Measurements from ENCODE around the gene OR6C6. TPM values are rescaled to one million over a fixed set of nuclear protein-coding genes. Genes with fewer than 3 reads are reported as not detected.

The OR6C6 gene
- total RNA-seq, 1 experiment from 2014 or later: not detected

DNA sequence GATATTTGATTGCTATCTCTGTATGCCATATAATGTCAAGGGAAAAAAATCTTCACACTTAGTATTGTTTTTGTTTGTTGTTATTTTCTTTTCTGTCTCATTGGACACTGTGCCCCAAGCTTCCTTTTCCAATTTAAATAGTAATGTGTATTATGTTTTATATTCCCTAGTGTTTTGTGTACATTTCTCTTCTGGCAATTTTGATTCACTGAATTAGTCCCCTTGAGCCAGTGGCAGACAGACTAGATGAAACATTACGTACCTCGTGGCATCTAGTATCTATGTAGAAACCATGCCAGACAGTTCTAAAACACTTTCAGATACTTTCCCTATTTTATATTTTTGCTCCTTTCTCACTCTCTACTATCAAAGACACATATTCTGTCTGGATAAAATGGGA lies 17.7 kb upstream of the OR6C6 start, which contains the start of gene OR6C1:
Gene OR6C1, plus strand, starts transcription at position 301 of the 400 bp plus-strand sequence. CDS start 6,257 bp downstream, outside the sequence.
- no peak for TF ChIP-seq SIN3A (IDR thresholded peaks at IDR 0.05; ENCODE audit: borderline replicate concordance, insufficient read depth, low read depth, low read length)
- TF ChIP-seq TCF7L2 (IDR thresholded peaks at IDR 0.05; ENCODE audit: low read depth, low read length): no peak
- TF ChIP-seq, protein P1, sequence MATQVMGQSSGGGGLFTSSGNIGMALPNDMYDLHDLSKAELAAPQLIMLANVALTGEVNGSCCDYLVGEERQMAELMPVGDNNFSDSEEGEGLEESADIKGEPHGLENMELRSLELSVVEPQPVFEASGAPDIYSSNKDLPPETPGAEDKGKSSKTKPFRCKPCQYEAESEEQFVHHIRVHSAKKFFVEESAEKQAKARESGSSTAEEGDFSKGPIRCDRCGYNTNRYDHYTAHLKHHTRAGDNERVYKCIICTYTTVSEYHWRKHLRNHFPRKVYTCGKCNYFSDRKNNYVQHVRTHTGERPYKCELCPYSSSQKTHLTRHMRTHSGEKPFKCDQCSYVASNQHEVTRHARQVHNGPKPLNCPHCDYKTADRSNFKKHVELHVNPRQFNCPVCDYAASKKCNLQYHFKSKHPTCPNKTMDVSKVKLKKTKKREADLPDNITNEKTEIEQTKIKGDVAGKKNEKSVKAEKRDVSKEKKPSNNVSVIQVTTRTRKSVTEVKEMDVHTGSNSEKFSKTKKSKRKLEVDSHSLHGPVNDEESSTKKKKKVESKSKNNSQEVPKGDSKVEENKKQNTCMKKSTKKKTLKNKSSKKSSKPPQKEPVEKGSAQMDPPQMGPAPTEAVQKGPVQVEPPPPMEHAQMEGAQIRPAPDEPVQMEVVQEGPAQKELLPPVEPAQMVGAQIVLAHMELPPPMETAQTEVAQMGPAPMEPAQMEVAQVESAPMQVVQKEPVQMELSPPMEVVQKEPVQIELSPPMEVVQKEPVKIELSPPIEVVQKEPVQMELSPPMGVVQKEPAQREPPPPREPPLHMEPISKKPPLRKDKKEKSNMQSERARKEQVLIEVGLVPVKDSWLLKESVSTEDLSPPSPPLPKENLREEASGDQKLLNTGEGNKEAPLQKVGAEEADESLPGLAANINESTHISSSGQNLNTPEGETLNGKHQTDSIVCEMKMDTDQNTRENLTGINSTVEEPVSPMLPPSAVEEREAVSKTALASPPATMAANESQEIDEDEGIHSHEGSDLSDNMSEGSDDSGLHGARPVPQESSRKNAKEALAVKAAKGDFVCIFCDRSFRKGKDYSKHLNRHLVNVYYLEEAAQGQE (IDR thresholded peaks at IDR 0.05; ENCODE audit: insufficient read depth in 1 of 2, low read depth in 2 of 2, low read length in 1 of 2): no peak
- TF ChIP-seq, protein P2, sequence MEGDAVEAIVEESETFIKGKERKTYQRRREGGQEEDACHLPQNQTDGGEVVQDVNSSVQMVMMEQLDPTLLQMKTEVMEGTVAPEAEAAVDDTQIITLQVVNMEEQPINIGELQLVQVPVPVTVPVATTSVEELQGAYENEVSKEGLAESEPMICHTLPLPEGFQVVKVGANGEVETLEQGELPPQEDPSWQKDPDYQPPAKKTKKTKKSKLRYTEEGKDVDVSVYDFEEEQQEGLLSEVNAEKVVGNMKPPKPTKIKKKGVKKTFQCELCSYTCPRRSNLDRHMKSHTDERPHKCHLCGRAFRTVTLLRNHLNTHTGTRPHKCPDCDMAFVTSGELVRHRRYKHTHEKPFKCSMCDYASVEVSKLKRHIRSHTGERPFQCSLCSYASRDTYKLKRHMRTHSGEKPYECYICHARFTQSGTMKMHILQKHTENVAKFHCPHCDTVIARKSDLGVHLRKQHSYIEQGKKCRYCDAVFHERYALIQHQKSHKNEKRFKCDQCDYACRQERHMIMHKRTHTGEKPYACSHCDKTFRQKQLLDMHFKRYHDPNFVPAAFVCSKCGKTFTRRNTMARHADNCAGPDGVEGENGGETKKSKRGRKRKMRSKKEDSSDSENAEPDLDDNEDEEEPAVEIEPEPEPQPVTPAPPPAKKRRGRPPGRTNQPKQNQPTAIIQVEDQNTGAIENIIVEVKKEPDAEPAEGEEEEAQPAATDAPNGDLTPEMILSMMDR (IDR thresholded peaks at IDR 0.05): no peak
- no peak for TF ChIP-seq POLR2AphosphoS5 (IDR thresholded peaks at IDR 0.05; ENCODE audit: low read depth, low read length)
- CTCF ChIA-PET: no interaction called here
- H3K36me3 ChIP-seq (ENCODE audit: control insufficient read depth, insufficient read depth, low read length): no peaks in the 10 kb centered on the region
- in situ Hi-C loops (cut with HindIII; ENCODE audit: low pct_unique_long_range_greater_than_20kb, low sequenced_read_pairs): no loop called here
- no peaks in the 10 kb centered on the region for H3K4me1 ChIP-seq (ENCODE audit: control insufficient read depth, insufficient read depth, low read length)
- H3K4me3 ChIP-seq (ENCODE audit: low read depth in 2 of 2, low read length in 2 of 2): no peak within 1 kb of the TSS
- H3K9me3 ChIP-seq (ENCODE audit: control insufficient read depth, insufficient read depth, low read depth, low read length): peaks cover under 1% of the 10 kb centered on the region; the same call in 1 of the 2 replicates
- H3K27ac ChIP-seq (ENCODE audit: low read length): no peak within 1 kb of the TSS
- H3K27me3 ChIP-seq (ENCODE audit: control insufficient read depth, insufficient read depth, low read length): no peaks in the 10 kb centered on the region
- ATAC-seq (no peak), DNase-seq (ENCODE audit: low read depth, low spot score) (no peak)
- no TSS peak for BruUV-seq (replicated peaks)
- POLR2A ChIA-PET: no interaction called here
- intact Hi-C loops (cut with micrococcal nuclease; ENCODE audit: unreplicated experiment): no loop called here

DNA sequence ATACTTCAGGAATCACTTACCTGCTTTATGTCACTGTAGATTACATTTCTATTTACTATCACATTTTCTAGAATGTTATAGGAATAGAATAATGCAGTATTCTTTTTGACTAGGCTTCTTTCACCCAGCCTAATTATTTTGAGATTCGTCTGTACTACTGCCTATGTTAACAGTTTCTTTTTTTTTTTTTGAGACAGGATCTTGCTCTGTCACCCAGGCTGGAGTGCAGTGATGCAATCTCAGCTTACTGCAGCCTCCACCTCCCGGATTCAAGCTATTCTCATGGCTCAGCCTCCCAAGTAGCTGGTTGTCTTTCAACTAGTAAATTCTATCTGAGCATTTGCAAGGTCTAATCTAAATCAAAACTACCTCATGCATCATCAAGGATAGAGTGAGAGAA lies 6.4 kb downstream of the OR6C6 start:
- BruUV-seq (replicated peaks): no TSS peak
- intact Hi-C loops (cut with micrococcal nuclease; ENCODE audit: unreplicated experiment): no loop called here

More for the DNA sequence above, 6.4 kb downstream of the OR6C6 start:
- H3K27ac ChIP-seq (ENCODE audit: low read length): no peak overlapping the region
- CTCF ChIA-PET: no interaction called here
- no peaks in the 10 kb centered on the region for H3K4me1 ChIP-seq (ENCODE audit: control insufficient read depth, insufficient read depth, low read length)
- in situ Hi-C loops (cut with HindIII; ENCODE audit: low pct_unique_long_range_greater_than_20kb, low sequenced_read_pairs): no loop called here
- no peak for TF ChIP-seq POLR2AphosphoS5 (IDR thresholded peaks at IDR 0.05; ENCODE audit: low read depth, low read length)
- no peak for TF ChIP-seq TCF7L2 (IDR thresholded peaks at IDR 0.05; ENCODE audit: low read depth, low read length)
- TF ChIP-seq, protein P2 (IDR thresholded peaks at IDR 0.05): no peak
- TF ChIP-seq, protein P1 (IDR thresholded peaks at IDR 0.05; ENCODE audit: insufficient read depth in 1 of 2, low read depth in 2 of 2, low read length in 1 of 2): no peak
- TF ChIP-seq SIN3A (IDR thresholded peaks at IDR 0.05; ENCODE audit: borderline replicate concordance, insufficient read depth, low read depth, low read length): no peak
- POLR2A ChIA-PET: no interaction called here
- H3K9me3 ChIP-seq (ENCODE audit: control insufficient read depth, insufficient read depth, low read depth, low read length): no peaks in the 10 kb centered on the region
- no peak overlapping the region for H3K4me3 ChIP-seq (ENCODE audit: low read depth in 2 of 2, low read length in 2 of 2)
- H3K36me3 ChIP-seq (ENCODE audit: control insufficient read depth, insufficient read depth, low read length): no peaks in the 10 kb centered on the region
- ATAC-seq: no peak
- H3K27me3 ChIP-seq (ENCODE audit: control insufficient read depth, insufficient read depth, low read length): no peaks in the 10 kb centered on the region
- no peak for DNase-seq (ENCODE audit: low read depth, low spot score)
